Measurements from ENCODE around the gene HEPACAM.
A peak's percentile ranks its signal among the peaks of the same experiment; 100 is the strongest.
"Not testable (repeated sequence)": the region's sequence is repeated elsewhere in the genome, so short reads cannot be mapped to it uniquely, and the experiment has no call there.

Gene HEPACAM, protein sequence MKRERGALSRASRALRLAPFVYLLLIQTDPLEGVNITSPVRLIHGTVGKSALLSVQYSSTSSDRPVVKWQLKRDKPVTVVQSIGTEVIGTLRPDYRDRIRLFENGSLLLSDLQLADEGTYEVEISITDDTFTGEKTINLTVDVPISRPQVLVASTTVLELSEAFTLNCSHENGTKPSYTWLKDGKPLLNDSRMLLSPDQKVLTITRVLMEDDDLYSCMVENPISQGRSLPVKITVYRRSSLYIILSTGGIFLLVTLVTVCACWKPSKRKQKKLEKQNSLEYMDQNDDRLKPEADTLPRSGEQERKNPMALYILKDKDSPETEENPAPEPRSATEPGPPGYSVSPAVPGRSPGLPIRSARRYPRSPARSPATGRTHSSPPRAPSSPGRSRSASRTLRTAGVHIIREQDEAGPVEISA

GRCh38 chr11:124935548-124936514, at the start of gene HEPACAM:
Gene HEPACAM, minus strand, starts transcription at chr11:124936047. Its CDS starts 41 bp downstream, at chr11:124936006.
- no peak for DNase-seq (ENCODE audit: low read depth)

GRCh38 chr11:124984512-124984854, 48.6 kb upstream of the HEPACAM start:
- no peak for DNase-seq (ENCODE audit: low read depth)

DNA sequence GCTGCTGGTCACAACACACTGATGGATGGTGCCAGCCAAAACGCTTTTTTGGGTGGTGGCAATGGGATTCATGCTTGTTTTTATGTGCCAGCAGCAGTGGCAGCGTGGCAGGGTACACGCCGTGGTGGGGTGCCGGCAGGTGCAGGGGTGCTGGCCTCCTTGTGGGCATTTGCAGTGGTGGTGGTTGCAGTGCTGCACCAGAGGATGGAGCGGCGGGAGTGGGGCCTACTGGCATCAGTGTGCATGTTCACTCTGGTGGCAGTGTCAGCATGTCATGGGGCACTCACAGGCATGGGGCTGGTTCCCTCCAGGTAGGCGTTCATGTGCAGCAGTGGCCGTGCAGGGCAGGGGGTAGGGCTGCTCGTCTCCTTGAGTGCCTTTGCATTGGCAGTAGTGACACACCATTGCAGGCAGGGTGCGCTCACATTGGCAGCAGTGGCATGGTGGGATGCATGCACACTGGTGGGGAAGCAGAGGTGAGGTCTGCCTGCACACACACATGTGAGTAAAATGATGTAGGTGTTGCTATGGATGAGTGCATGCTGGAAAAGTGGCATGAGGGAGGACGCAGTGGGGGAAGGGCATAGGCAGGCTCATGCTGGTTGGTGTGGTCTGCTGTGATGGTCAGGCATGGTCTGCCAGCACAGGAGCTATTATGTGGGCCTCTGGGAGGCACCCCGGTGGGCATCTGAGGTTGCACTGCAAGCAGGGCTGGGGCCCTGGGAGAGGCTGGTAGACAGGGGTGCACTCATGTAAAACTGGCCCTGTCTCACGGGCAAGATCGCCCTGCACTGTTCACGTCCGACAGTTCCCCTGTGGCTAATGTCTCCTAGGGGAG, 48.0 kb upstream of the HEPACAM start:
- DNase-seq (ENCODE audit: low read depth) = no peak

- DNase-seq (ENCODE audit: low read depth) = no peak
Observed at GRCh38 chr11:124982043-124982442, 46.2 kb upstream of the HEPACAM start.

DNA sequence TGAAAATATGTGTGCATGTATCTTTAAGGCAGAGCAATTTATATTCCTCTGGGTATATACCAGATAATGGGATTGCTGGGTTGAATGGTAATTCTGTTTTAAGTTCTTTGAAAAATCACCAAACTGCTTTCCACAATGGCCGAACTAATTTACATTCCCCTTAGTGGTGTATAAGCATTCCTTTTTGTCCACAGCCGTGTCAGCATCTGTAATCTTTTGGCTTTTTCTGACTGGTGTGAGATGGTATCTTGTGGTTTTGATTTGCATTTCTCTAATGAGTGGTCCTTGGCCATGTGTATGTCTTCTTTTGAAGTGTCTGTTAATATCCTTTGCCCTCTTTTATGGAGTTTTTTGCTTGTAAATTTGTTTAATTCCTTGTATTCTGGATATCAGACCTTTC, 42.5 kb upstream of the HEPACAM start:
- DNase-seq (ENCODE audit: low read depth) = no peak

DNA sequence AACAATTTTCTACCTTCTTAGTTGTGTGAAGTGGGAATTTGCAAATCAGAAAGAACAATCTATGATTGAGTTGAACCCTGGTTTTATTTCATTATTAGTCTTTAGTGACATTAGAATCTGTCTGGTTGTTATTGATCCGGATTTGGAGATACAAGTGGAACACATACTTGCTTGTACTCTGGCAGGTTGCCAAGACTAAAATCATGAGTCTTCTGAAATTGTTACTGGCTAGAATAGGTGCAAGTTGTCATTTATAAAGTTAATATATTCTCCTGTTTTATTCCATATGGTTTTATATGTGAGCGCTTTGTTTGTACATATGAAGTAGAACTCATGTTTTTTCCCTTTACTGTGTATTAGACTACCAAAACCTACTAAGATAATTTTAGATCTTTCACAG, 41.2 kb upstream of the HEPACAM start:
- no peak for DNase-seq (ENCODE audit: low read depth)

DNA sequence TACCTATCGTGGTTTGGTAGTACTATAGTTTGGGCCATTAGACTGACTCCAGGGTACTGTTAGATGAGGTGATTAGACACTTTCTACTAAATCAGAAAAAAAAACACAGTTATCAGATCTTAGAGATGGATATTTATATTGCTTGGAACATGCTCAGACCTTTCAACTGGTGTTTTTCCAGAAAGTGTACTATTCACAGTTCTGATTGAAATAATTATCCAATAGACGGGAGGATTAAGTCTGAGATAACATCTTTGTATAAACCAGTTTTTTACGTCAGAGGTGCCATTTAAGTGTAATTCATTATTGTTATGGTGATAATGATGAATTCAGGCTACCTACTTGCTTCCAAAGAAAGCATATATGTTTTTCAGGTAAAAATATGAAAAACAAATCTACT, 40.7 kb upstream of the HEPACAM start:
- no peak for DNase-seq (ENCODE audit: low read depth)

GRCh38 chr11:124971810-124972209, 36.0 kb upstream of the HEPACAM start:
- no peak for DNase-seq (ENCODE audit: low read depth)

GRCh38 chr11:124970925-124971324, 35.1 kb upstream of the HEPACAM start:
- DNase-seq (ENCODE audit: low read depth) = no peak

GRCh38 chr11:124968197-124968596, 32.4 kb upstream of the HEPACAM start:
- DNase-seq (ENCODE audit: low read depth) = not testable (repeated sequence)

DNA sequence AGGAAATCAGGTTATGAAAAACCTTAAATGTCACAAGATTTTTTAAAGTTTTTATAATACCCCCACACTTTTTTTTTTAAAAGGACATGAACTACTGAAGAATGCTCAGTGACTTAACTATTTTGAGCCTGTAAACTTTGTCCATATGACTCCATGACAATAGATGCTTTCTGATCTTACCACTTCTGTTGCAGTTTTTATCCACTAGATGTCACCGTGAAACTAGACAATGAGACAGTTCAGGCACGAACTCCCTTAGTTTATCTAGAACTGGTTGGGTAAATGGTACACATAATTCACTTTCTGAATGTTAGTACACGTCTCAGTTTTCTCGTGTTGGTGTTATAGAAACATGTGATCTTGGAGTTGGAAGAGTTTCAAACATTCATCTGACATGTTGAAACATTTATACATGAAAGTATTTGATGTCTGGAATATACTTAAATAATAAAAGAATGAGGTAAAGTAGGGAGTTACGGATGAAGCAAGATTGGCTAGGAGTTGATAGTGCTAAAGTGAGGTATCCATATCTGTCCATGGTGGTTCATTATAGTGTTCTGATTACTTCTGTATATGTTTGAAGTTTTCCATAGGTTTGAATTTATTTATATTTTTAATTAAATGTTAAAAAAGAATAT, 26.2 kb upstream of the HEPACAM start:
- no peak for DNase-seq (ENCODE audit: low read depth)

- DNase-seq (ENCODE audit: low read depth) = no peak
Observed at GRCh38 chr11:124955035-124955434, 19.2 kb upstream of the HEPACAM start.

DNA sequence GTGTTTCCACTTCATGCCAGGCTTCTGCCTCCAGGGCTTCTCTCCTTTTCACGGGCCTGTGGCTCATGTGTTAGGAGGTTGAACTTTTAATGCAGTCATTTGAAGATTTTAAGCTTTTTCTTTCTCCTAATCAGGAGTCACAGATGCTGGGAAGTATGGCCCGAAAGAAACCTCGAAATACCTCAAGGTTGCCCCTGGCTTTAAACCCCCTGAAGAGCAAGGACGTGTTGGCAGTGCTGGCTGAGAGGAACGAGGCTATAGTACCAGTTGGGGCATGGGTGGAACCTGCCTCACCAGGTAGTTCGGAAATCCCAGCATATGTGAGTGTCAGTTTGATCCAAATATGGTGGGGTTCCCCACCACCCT, 18.7 kb upstream of the HEPACAM start:
- no peak for DNase-seq (ENCODE audit: low read depth)

- DNase-seq (ENCODE audit: low read depth) = peak; percentile 96
Observed at GRCh38 chr11:124953753-124954589, 18.1 kb upstream of the HEPACAM start, which contains the start of gene CCDC15. Gene CCDC15, plus strand, starts transcription at chr11:124954202. Its CDS starts 531 bp downstream, at chr11:124954733.

DNA sequence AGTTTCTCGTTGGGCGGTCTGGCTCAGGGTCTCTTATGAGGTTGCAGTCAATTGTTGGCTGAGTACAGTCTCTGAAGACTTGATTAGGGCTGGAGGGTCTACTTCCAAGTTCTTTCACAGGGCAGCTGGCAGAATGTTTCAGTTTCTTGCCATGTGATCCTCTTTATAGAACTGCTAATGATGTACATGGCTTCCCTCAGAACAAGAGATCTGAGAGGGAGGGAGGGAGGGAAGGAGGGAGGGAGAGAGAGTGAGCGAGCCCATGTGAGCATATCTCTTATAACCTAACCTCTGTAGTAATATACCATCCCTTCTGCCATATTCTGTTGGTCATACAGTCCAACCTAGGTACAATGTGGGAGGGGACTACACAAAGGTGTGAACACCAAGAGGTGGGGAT, 15.5 kb upstream of the HEPACAM start:
- DNase-seq (ENCODE audit: low read depth) = no peak

DNA sequence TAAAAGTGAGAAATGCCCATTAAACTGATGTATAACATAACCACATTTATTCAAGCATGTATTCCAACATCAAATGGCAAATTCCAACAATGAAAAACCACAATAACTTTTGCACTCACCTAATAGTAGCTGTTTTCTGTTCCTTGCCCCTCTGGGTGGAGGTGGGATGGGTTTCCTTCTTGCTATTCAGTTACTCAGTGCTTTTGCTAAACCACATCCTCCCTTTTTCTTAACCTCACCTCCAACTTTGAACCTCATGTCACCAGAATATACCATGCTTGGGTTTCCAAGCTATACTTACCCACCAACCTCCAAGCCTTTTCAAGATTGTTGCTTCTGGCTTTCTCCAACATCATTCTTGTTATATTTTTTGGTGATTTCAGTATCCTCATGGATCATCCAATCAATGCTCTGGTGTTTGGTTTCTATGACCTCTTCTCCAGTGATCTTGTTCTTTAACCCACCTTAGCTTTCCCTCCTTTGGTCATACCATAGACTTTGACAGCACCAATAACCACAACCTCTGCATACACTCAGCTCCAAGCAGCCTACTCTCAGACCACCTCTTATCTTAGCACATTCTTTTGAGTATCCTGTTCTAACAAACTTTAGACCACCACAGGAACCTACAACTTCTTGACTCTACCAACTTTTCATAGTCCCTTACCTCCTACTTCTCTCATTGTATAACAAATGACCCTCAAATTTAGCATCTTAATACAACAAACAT, 14.9 kb upstream of the HEPACAM start:
- no peak for DNase-seq (ENCODE audit: low read depth)

DNA sequence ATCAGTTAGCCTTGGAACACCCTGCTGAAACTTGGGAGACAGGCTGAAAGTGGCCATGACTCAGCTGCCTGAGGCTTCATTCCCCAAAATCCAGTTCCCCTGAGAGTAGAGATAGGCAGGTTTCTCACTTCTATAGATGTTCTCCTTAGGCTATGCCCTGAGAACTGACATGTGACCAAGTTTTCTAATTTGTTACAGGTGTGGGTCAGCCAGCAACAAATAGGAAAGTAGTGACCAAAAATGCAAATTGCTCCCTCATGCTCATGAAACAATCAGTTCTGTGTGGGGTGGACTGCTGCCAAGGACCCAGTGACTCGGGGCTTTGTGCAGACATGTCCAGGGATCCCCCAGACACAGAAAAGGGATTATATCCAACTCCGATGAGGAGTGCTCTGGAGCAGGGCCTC, 10.9 kb upstream of the HEPACAM start:
- DNase-seq (ENCODE audit: low read depth) = no peak

GRCh38 chr11:124945826-124946225, 10.0 kb upstream of the HEPACAM start:
- no peak for DNase-seq (ENCODE audit: low read depth)

DNA sequence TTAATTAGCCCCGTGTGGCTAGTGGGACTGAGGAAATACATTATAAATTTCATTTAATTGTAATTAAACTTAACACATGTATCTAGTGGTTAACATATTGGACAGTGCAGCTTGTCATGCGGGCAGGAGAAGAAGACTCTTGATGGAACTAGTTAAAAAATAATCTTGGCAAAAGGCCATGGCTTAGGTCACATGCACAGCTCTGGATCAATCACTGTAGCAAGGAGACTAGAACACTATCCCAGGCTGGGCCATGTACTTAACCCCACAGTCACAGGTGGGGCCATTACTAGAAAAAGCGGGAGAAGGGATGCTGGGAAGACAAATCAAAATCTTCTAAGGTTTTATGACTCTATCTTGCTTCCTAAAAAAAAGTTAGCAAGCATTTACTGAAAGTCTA, 8.7 kb upstream of the HEPACAM start:
- no peak for DNase-seq (ENCODE audit: low read depth)

DNA sequence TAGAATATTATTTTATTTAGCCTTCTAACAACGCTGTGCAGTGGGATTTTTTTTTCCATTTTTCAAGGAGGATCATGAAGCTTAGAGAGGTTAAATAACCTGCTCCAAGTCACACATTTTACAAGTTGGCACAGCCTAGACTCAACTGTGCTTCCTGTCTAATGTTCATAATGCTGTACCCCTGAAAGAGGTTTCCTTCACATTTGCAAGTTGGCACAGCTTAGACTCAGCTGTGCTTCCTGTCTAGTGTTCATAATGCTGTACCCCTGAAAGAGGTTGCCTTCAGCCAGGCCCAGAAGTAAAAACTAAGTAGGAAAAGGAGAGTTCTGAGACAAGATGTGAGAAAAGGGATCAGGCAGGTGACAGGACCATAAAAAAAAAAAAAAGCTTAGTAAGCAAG, 7.9 kb upstream of the HEPACAM start:
- DNase-seq (ENCODE audit: low read depth) = no peak
